Colonic mucosa (tissue), 4 donors: Measurements from ENCODE around the gene HDAC4. TPM values are rescaled to one million over a fixed set of nuclear protein-coding genes. Genes with fewer than 3 reads are reported as not detected.

Experiments used
- DNase-seq: peaks from one replicate; pipeline ENCODE4 v3.0.0-alpha.2; 2020
- H3K27ac ChIP-seq: fragments of 200-600 bp; one replicate; pipeline ENCODE4 v1.8.0; 2021
- H3K27me3 ChIP-seq: fragments of 200-600 bp; one replicate; pipeline ENCODE4 v1.8.0; 2021
- H3K36me3 ChIP-seq: fragments of 200-600 bp; one replicate; pipeline ENCODE4 v1.8.0; 2021
- H3K4me1 ChIP-seq: fragments of 200-600 bp; one replicate; pipeline ENCODE4 v1.8.0; 2021; ENCODE audit warnings: mild to moderate bottlenecking
- H3K4me3 ChIP-seq: fragments of 200-600 bp; one replicate; pipeline ENCODE4 v1.8.0; 2021
- H3K9ac ChIP-seq, 2 donors: one replicate each; pipeline ENCODE4 v1.7.0; 2013; ENCODE audit warnings: control low read depth in 2 of 2, low read depth in 2 of 2, low read length in 2 of 2
- H3K9me3 ChIP-seq: fragments of 200-600 bp; one replicate; pipeline ENCODE4 v1.8.0; 2021
- intact Hi-C: fragments of 100-400 bp; cut with DNase I; formaldehyde crosslinking; loops from one replicate; pipeline ENCODE4 v1.14.1; 2022
- total RNA-seq, 2 donors: library from RNA; stranded (reverse); fragmentation: NEBNext Ultra II Directional in 1 of 2; extraction: Animal tissue kit (Norgen Biotek cat#: 25700) in 1 of 2; gene quantifications; one replicate each; pipeline ENCODE4 v1.2.1, GENCODE V29; 2021
- TF ChIP-seq, protein P1 (sequence below): fragments of 200-600 bp; IDR thresholded peaks from one replicate; pipeline ENCODE4 v1.8.0; 2022; ENCODE audit warnings: antibody characterized with exemption, mild to moderate bottlenecking
- donor health status: healthy.
- donor health status: DM: no; HTN: no; CAD: no.
- donor health status: DM: no; HTN: no; CAD: no.

Gene HDAC4
- total RNA-seq, 2 donors from 2014 or later, result 35.3 to 46.8 TPM

DNA sequence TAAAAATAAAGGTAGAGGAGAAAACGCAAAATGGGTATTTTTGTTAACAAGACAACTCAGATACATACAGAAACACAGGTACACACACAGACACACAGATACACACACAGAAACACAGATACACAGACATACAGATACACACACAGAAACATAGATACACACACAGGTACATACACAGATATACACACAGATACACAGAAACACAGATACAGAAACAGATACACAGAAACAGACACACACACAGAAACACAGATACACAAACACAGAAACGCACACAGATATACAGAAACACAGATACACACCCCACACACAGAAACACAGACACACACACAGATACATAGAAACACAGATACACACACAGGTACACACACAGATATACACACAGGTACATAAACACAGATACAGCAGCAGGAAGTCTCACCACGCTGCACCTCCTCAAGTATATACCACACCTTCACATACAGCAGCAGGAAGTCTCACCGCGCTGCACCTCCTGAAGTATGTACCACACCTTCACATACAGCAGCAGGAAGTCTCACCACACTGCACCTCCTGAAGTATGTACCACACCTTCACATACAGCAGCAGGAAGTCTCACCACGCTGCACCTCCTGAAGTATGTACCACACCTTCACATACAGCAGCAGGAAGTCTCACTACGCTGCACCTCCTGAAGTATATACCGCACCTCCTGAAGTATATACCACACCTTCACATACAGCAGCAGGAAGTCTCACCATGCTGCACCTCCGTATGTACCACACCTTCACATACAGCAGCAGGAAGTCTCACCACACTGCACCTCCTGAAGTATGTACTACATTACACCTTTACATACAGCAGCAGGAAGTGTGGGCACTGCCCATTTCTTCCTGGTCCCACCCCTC, 250.5 kb downstream of the HDAC4 start:
- Histone ChIP-seq H3K4me3 (no peak overlapping the region), H3K9ac (no peak overlapping the region), H3K27me3 (no peaks in the 10 kb centered on the region), H3K4me1 (no peaks in the 10 kb centered on the region), H3K36me3 (no peaks in the 10 kb centered on the region), H3K9me3 (no peaks in the 10 kb centered on the region), H3K27ac (no peak overlapping the region)
- TF ChIP-seq, protein P1, sequence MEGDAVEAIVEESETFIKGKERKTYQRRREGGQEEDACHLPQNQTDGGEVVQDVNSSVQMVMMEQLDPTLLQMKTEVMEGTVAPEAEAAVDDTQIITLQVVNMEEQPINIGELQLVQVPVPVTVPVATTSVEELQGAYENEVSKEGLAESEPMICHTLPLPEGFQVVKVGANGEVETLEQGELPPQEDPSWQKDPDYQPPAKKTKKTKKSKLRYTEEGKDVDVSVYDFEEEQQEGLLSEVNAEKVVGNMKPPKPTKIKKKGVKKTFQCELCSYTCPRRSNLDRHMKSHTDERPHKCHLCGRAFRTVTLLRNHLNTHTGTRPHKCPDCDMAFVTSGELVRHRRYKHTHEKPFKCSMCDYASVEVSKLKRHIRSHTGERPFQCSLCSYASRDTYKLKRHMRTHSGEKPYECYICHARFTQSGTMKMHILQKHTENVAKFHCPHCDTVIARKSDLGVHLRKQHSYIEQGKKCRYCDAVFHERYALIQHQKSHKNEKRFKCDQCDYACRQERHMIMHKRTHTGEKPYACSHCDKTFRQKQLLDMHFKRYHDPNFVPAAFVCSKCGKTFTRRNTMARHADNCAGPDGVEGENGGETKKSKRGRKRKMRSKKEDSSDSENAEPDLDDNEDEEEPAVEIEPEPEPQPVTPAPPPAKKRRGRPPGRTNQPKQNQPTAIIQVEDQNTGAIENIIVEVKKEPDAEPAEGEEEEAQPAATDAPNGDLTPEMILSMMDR, result no peak
- intact Hi-C loops, result no loop called here
- no peak for DNase-seq

DNA sequence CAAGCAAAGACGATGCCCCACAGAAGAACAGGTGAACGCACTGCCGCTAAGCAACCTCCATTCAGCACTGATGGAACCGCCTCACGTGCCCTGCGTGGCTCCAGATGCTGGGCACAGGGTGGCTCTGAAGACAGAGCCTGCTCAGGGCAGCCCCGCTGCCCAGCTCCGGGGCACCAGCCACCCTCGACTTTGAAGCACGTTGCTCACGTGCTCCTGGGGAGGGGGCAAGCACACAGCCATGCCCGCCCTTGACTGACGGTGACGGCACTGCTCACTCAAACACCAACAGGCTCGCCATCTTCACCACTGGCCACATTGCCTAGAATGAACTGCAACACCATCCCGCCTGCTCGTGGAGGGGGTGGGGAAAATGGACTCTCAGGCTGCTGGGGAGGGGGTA, 251.3 kb downstream of the HDAC4 start:
- TF ChIP-seq, protein P1, result no peak
- H3K36me3 ChIP-seq, result no peaks in the 10 kb centered on the region

DNA sequence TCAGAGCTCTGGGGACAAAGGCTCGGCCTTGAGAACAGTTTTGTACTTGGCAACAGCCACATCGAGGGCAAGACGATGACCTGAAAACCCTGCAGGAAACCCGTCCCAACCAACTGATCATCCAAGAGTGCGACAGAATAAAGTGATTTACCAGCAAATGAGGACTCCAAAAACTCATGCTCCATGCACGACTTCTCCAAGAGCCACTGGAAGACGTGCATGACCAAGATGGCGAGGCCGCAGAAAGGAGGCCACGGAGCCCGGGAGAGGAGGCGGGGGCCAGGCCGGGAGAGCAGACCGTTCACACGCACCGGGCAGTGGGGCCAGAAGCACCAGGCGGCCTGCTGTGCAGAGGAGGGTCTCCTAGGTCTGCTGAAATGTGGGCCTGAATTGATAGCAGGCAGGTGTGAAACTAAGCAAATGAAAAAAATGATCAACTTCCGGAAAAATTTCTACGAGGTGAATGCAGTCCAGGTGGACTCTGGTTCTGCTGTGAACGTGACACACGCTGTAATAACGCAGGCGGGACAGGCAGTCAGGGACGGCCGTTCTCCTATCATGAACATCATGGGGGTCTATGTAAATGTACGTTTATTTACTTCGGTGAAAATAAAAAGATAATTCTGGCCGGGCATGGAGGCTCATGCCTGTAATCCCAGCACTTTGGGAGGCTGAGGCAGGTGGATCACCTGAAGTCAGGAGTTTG, 252.2 kb downstream of the HDAC4 start:
- intact Hi-C loops, result no loop called here
- TF ChIP-seq, protein P1, result no peak
- DNase-seq, result no peak

More for the DNA sequence above, 251.3 kb downstream of the HDAC4 start:
- H3K4me1 ChIP-seq, result no peaks in the 10 kb centered on the region
- no peak for DNase-seq
- no peak overlapping the region for H3K4me3 ChIP-seq
- H3K9ac ChIP-seq, result no peak overlapping the region
- intact Hi-C loops, result no loop called here
- H3K9me3 ChIP-seq, result no peaks in the 10 kb centered on the region
- no peaks in the 10 kb centered on the region for H3K27me3 ChIP-seq
- no peak overlapping the region for H3K27ac ChIP-seq

DNA sequence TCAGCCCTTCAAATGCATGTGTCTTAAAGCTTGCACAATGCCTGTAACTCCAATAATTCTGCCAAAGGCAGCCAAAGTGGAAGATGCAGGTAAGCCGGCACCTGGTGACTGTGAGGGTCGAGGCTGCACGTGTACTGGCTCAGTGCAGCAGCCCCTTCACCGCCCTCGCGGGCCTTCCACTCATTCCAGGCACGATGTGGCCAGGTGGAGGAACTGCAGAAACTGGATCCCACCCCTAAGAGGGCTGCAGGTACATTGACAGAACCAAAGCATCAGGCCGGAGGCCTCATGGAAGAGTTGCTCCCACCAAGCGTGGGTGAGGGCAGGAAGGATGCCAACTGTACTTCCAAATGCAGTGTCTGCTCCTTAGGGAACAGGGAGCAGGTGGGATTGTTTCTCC, 253.4 kb downstream of the HDAC4 start:
- Histone ChIP-seq H3K36me3 (no peaks in the 10 kb centered on the region), H3K27me3 (no peaks in the 10 kb centered on the region), H3K4me1 (no peaks in the 10 kb centered on the region), H3K4me3 (no peak overlapping the region), H3K9ac (no peak overlapping the region), H3K9me3 (no peaks in the 10 kb centered on the region), H3K27ac (no peak overlapping the region)
- no peak for DNase-seq
- intact Hi-C loops, result no loop called here
- TF ChIP-seq, protein P1, result no peak

More for the DNA sequence above, 252.2 kb downstream of the HDAC4 start:
- Histone ChIP-seq H3K27ac (no peak overlapping the region), H3K4me3 (no peak overlapping the region), H3K9me3 (no peaks in the 10 kb centered on the region), H3K4me1 (no peaks in the 10 kb centered on the region), H3K36me3 (no peaks in the 10 kb centered on the region), H3K9ac (no peak overlapping the region), H3K27me3 (no peaks in the 10 kb centered on the region)

DNA sequence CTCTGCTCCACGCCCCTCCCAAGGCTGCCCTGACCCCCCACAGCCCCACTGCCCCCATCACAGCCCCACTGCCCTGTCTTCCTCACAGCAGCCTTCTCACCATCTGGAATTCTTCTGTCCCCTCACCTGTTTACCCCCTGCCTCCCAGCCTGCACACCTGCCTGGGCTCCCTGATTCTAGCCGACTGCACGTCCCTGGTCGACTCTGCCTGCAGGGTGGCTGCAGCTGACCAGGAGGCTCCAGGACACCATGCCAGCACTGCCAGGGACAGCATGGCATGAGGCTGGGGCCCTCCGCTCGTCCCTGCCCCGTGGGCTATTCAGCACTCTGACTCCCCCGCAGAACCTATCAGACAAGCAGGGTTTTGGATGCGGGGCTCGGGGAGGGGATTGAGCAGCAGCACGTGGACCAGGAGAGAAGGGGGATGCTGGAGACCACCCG, 254.1 kb downstream of the HDAC4 start:
- Histone ChIP-seq H3K4me1 (no peaks in the 10 kb centered on the region), H3K36me3 (no peaks in the 10 kb centered on the region), H3K9me3 (no peaks in the 10 kb centered on the region), H3K27ac (no peak overlapping the region), H3K27me3 (no peaks in the 10 kb centered on the region), H3K4me3 (no peak overlapping the region), H3K9ac (no peak overlapping the region)
- intact Hi-C loops, result no loop called here
- TF ChIP-seq, protein P1, result no peak
- DNase-seq, result no peak
